H1 (cell line): ENCODE data around the gene RALGDS. TPM values are rescaled to one million over a fixed set of nuclear protein-coding genes. Genes with fewer than 3 reads are reported as not detected.

Experiments used
- HDAC2 ChIP-seq, 2 experiments: fragments of 300-600 bp in 1 of 2; sonication (generic) in 1 of 2; IDR thresholded peaks; 2 replicates each; pipeline ENCODE4 v1.6.1; 2011 to 2012; ENCODE audit warnings: low read depth in 2 of 2, low read length in 2 of 2, mild to moderate bottlenecking in 2 of 2, moderate library complexity in 2 of 2, borderline replicate concordance in 1 of 2, inconsistent platforms in 1 of 2
- JUND ChIP-seq: IDR thresholded peaks from 2 replicates; pipeline ENCODE4 v1.6.1; 2011; ENCODE audit warnings: mild to moderate bottlenecking, improper control_type of control experiment, low read length
- RNF2 ChIP-seq: fragments of 200-900, 300-1000 bp; sonication (generic); IDR thresholded peaks from 2 replicates; pipeline ENCODE4 v1.7.1; 2016; ENCODE audit warnings: borderline replicate concordance, low read depth, mild to moderate bottlenecking, antibody characterized with exemption, low read length; ENCODE audit not compliant: poor library complexity, severe bottlenecking; ENCODE audit errors: missing control alignments
- USF2 ChIP-seq: IDR thresholded peaks from 2 replicates; pipeline ENCODE4 v1.6.1; 2011; ENCODE audit warnings: low read length, improper control_type of control experiment
- polyA plus RNA-seq, 7 experiments: library from polyadenylated mRNA; depleted of rRNA in 3 of 7; stranded (reverse) in 5 of 7; unstranded in 2 of 7; fragments of >200 nt in 5 of 7; fragments of 200-250 nt in 2 of 7; gene quantifications; 1 replicate in 5 of 7; 2 replicates in 1 of 7; 4 replicates in 1 of 7; pipeline versions ENCODE4 v1.2.1 to v1.2.3, GENCODE V29; 2011 to 2013; ENCODE audit warnings: missing spikeins in 2 of 7, mixed read lengths in 2 of 7
- total RNA-seq: library from RNA; stranded (reverse); fragmentation: NEBNext Ultra II Directional; extraction: Animal tissue kit (Norgen Biotek cat#: 25700); gene quantifications from 2 replicates; pipeline ENCODE4 v1.2.1, GENCODE V29; 2021

The RALGDS gene
- total and polyA plus RNA-seq, 2 of the 8 experiments (the other 6 are each of a cell fraction or from before 2014, with no cell fraction given) = 14.5 to 25.5 TPM

GRCh38 chr9:133122605-133122934 lies 1.5 kb upstream of the RALGDS start (continued):
- no peak for TF ChIP-seq HDAC2 (IDR thresholded peaks at IDR 0.05; ENCODE audit: borderline replicate concordance in 1 of 2, low read depth in 2 of 2, low read length in 2 of 2)
- no peak for TF ChIP-seq RNF2
- no peak for TF ChIP-seq USF2
- TF ChIP-seq JUND = no peak
